HG03139 (cell line): ENCODE measurements around the gene HSPA14.
"Not testable (repeated sequence)": the region's sequence is repeated elsewhere in the genome, so short reads cannot be mapped to it uniquely, and the experiment has no call there.

ENCODE experiments used
- ATAC-seq: cut with Tn5 transposase; IDR thresholded peaks from one replicate; pipeline ENCODE4 v1.9.1; 2021; ENCODE audit not compliant: unreplicated experiment

The HSPA14 gene

GRCh38 chr10:14879124-14879927, 41.2 kb downstream of the HSPA14 start:
- no peak for ATAC-seq

- no peak for ATAC-seq
Observed at GRCh38 chr10:14879928-14880193, 41.8 kb downstream of the HSPA14 start.

GRCh38 chr10:14880229-14880628, 42.1 kb downstream of the HSPA14 start:
- no peak for ATAC-seq

GRCh38 chr10:14884082-14884481, 46.0 kb downstream of the HSPA14 start:
- ATAC-seq: no peak

GRCh38 chr10:14889318-14889717, 51.2 kb downstream of the HSPA14 start:
- ATAC-seq: no peak

GRCh38 chr10:14891151-14891550, 53.0 kb downstream of the HSPA14 start:
- ATAC-seq: no peak

GRCh38 chr10:14904316-14904732, 66.2 kb downstream of the HSPA14 start:
- no peak for ATAC-seq

GRCh38 chr10:14904864-14905263, 66.8 kb downstream of the HSPA14 start:
- no peak for ATAC-seq

- no peak for ATAC-seq
Observed at GRCh38 chr10:14905890-14906289, 67.8 kb downstream of the HSPA14 start.

GRCh38 chr10:14906765-14907164, 68.7 kb downstream of the HSPA14 start:
- ATAC-seq: no peak

- not testable (repeated sequence) for ATAC-seq
Observed at GRCh38 chr10:14907591-14907990, 69.5 kb downstream of the HSPA14 start.

GRCh38 chr10:14909101-14909500, 71.0 kb downstream of the HSPA14 start:
- no peak for ATAC-seq

- no peak for ATAC-seq
Observed at GRCh38 chr10:14910953-14911352, 72.8 kb downstream of the HSPA14 start.

- no peak for ATAC-seq
Observed at GRCh38 chr10:14911801-14912200, 73.7 kb downstream of the HSPA14 start.

- no peak for ATAC-seq
Observed at GRCh38 chr10:14916600-14916999, 78.5 kb downstream of the HSPA14 start.

GRCh38 chr10:14917827-14918226, 79.7 kb downstream of the HSPA14 start:
- ATAC-seq: no peak

GRCh38 chr10:14918964-14919363, 80.9 kb downstream of the HSPA14 start:
- no peak for ATAC-seq
